Neural cell (in vitro differentiated cells): ENCODE data around the gene PARP9.

ENCODE experiments used
- CTCF ChIP-seq: fragments of 450-650 bp; IDR thresholded peaks from 2 replicates; pipeline ENCODE4 v1.5.1; 2014; ENCODE audit warnings: antibody characterized with exemption, mild to moderate bottlenecking, moderate library complexity; ENCODE audit not compliant: poor library complexity, severe bottlenecking
- EZH2 ChIP-seq: fragments of 200-600, 300-800 bp; shearing (Covaris generic), sonication (generic); IDR thresholded peaks from 2 replicates; pipeline ENCODE4 v1.6.1; 2014; ENCODE audit warnings: antibody characterized with exemption, low read length, borderline replicate concordance, mild to moderate bottlenecking; ENCODE audit not compliant: insufficient read depth, poor library complexity, severe bottlenecking
- POLR2AphosphoS5 ChIP-seq: IDR thresholded peaks from 2 replicates; pipeline ENCODE4 v1.6.1; 2012
- RAD21 ChIP-seq: fragments of 450-650 bp; conservative IDR thresholded peaks from 2 replicates; pipeline ENCODE4 v1.6.1; 2014; ENCODE audit warnings: antibody characterized with exemption, mild to moderate bottlenecking, moderate library complexity
- SMC3 ChIP-seq: fragments of 450-650 bp; conservative IDR thresholded peaks from 2 replicates; pipeline ENCODE4 v1.6.1; 2014; ENCODE audit warnings: antibody characterized with exemption, mild to moderate bottlenecking, moderate library complexity; ENCODE audit not compliant: poor library complexity
- TAF1 ChIP-seq: IDR thresholded peaks from 2 replicates; pipeline ENCODE4 v1.6.1; 2012; ENCODE audit warnings: low read depth

GRCh38 chr3:122508135-122508914 is 55.8 kb downstream of the PARP9 start:
- no peak for TF ChIP-seq TAF1
- TF ChIP-seq CTCF = no peak
- TF ChIP-seq EZH2 = no peak
- TF ChIP-seq POLR2AphosphoS5 = no peak
- no peak for TF ChIP-seq SMC3
- TF ChIP-seq RAD21 = no peak
